Endodermal cell (in vitro differentiated cells): ENCODE data around the gene FETUB. TPM values are rescaled to one million over a fixed set of nuclear protein-coding genes. Genes with fewer than 3 reads are reported as not detected.

Experiments used
- DNase-seq: peaks from one replicate; pipeline ENCODE4 v3.0.0-alpha.2; 2017
- H3K27ac ChIP-seq: 2 replicates; pipeline ENCODE4 v1.5.1; 2013; ENCODE audit warnings: mild to moderate bottlenecking, low read depth, low read length, moderate library complexity
- H3K27me3 ChIP-seq: 2 replicates; pipeline ENCODE4 v1.6.1; 2013; ENCODE audit warnings: mild to moderate bottlenecking, low read length, moderate library complexity; ENCODE audit not compliant: insufficient read depth, control insufficient read depth, poor library complexity, severe bottlenecking
- H3K36me3 ChIP-seq: 2 replicates; pipeline ENCODE4 v1.7.0; 2013; ENCODE audit warnings: mild to moderate bottlenecking, low read length, moderate library complexity; ENCODE audit not compliant: control insufficient read depth, insufficient read depth
- H3K4me1 ChIP-seq: one replicate; pipeline ENCODE4 v1.7.0; 2013; ENCODE audit warnings: low read length; ENCODE audit not compliant: control insufficient read depth, insufficient read depth
- H3K4me3 ChIP-seq: 2 replicates; pipeline ENCODE4 v1.5.1; 2013; ENCODE audit warnings: mild to moderate bottlenecking, low read length, moderate library complexity
- H3K9ac ChIP-seq: 2 replicates; pipeline ENCODE4 v1.6.1; 2013; ENCODE audit warnings: mild to moderate bottlenecking, low read length, moderate library complexity; ENCODE audit not compliant: poor library complexity, severe bottlenecking; ENCODE audit errors: extremely low read depth
- H3K9me3 ChIP-seq: 2 replicates; pipeline ENCODE4 v1.6.1; 2013; ENCODE audit warnings: mild to moderate bottlenecking, low read length, moderate library complexity; ENCODE audit not compliant: control insufficient read depth
- H3K27ac Mint-ChIP-seq: 2 replicates; pipeline ENCODE4 v1.8.0; 2020; ENCODE audit warnings: mixed read lengths
- H3K27me3 Mint-ChIP-seq: 2 replicates; pipeline ENCODE4 v1.8.0; 2021; ENCODE audit warnings: mild to moderate bottlenecking, mixed read lengths; ENCODE audit not compliant: insufficient read depth
- H3K36me3 Mint-ChIP-seq: 2 replicates; pipeline ENCODE4 v1.8.0; 2020; ENCODE audit warnings: low read depth, mixed read lengths
- H3K4me1 Mint-ChIP-seq: 2 replicates; pipeline ENCODE4 v1.8.0; 2020; ENCODE audit warnings: mixed read lengths
- H3K4me3 Mint-ChIP-seq: 2 replicates; pipeline ENCODE4 v1.8.0; 2020; ENCODE audit warnings: mild to moderate bottlenecking, moderate library complexity, mixed read lengths
- H3K9me3 Mint-ChIP-seq: 2 replicates; pipeline ENCODE4 v1.8.0; 2020; ENCODE audit warnings: mild to moderate bottlenecking, mixed read lengths
- WGBS, 2 experiments: methylation state at CpG; one replicate each; pipeline versions ENCODE4 v1.1.5 to v1.1.7; 2013; ENCODE audit warnings: missing lambda C conversion rate in 2 of 2, mixed read lengths in 1 of 2; ENCODE audit not compliant: insufficient coverage in 1 of 2, insufficient read length in 1 of 2; 5-methylcytosine and 5-hydroxymethylcytosine counted together
- total RNA-seq, 2 donors: library from RNA; stranded (reverse); fragmentation: NEBNext Ultra II Directional in 1 of 2; extraction: Animal tissue kit (Norgen Biotek cat#: 25700) in 1 of 2; gene quantifications; 2 replicates in 1 of 2; 3 replicates in 1 of 2; pipeline ENCODE4 v1.2.1, GENCODE V29; 2021
- TF ChIP-seq, protein P1 (sequence below): fragments of 200-600 bp; sonication (generic); conservative IDR thresholded peaks from 2 replicates; pipeline ENCODE4 v1.5.0; 2021; ENCODE audit warnings: antibody characterized with exemption, mild to moderate bottlenecking

The FETUB gene
- total RNA-seq, 2 donors from 2014 or later, result not detected

DNA sequence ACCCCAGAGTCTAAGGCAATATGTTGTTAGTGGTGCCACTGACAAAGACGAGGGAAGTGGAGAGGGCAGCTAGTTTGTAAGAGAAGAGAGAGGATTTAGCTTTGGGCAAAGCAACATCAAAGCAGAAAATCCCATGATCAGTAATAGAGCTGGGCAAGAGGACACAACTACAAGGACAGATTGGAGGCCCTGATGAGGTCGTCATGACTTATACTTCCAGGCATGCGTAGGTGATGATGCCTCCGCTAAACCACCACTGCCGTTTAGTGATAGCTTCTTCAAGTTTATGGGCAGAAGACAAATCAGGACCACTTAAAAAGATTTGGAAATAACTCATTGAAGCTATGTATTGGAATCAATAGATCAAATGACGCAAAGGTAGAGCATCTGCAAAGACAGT, 28.2 kb downstream of the FETUB start:
- Histone ChIP-seq H3K36me3 (no peaks in the 10 kb centered on the region), H3K4me3 (no peak overlapping the region), H3K27ac (no peak overlapping the region), H3K9ac (no peak overlapping the region), H3K9me3 (no peaks in the 10 kb centered on the region), H3K27me3 (no peaks in the 10 kb centered on the region), H3K4me1 (peaks cover 12% of the 10 kb centered on the region)
- DNase-seq, result no peak
- no peaks in the 10 kb centered on the region for H3K36me3 Mint-ChIP-seq
- peaks cover 24% of the 10 kb centered on the region for H3K4me1 Mint-ChIP-seq
- no peak overlapping the region for H3K27ac Mint-ChIP-seq
- peaks cover 7% of the 10 kb centered on the region for H3K27me3 Mint-ChIP-seq
- no peak overlapping the region for H3K4me3 Mint-ChIP-seq
- WGBS, 2 experiments, result 80 to 96% methylated on average over 3 to 6 of the region's 6 CpGs
- TF ChIP-seq, protein P1, sequence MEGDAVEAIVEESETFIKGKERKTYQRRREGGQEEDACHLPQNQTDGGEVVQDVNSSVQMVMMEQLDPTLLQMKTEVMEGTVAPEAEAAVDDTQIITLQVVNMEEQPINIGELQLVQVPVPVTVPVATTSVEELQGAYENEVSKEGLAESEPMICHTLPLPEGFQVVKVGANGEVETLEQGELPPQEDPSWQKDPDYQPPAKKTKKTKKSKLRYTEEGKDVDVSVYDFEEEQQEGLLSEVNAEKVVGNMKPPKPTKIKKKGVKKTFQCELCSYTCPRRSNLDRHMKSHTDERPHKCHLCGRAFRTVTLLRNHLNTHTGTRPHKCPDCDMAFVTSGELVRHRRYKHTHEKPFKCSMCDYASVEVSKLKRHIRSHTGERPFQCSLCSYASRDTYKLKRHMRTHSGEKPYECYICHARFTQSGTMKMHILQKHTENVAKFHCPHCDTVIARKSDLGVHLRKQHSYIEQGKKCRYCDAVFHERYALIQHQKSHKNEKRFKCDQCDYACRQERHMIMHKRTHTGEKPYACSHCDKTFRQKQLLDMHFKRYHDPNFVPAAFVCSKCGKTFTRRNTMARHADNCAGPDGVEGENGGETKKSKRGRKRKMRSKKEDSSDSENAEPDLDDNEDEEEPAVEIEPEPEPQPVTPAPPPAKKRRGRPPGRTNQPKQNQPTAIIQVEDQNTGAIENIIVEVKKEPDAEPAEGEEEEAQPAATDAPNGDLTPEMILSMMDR, result no peak
- no peaks in the 10 kb centered on the region for H3K9me3 Mint-ChIP-seq

DNA sequence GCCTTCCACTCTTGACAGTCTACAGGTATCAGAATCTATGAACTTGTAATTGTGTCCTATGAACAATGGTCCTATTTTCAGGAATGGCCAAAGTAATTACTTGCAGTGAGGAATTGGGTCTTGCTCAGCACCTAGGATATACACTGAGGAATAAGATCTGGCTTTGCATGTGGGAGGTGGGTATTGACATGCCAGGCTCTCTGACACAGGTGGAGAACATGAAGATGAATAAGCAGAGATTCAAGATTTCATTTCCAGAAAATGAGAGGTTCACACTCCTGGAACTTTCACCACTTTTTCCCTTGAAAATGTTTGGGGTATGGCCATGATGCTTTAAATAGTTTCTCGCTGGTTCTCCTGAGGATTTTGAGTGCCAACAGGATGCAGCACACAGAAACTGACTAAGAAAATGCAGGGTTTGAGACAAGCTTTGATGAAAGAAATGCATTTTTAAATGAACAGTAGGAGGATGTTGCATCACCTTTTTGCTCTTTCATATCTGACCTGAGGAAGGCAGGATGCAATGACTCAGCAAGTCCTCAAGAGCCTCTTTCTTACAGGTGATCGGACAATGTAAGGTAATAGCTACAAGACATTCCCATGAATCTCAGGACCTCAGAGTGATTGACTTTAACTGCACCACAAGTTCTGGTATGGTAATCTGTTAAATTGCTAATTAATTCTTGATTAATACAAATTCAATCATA, 29.3 kb downstream of the FETUB start:
- H3K27me3 Mint-ChIP-seq, result peaks cover 15% of the 10 kb centered on the region
- TF ChIP-seq, protein P1, result no peak
- no peak overlapping the region for H3K9ac ChIP-seq
- peaks cover under 1% of the 10 kb centered on the region for H3K27me3 ChIP-seq
- H3K27ac Mint-ChIP-seq, result no peak overlapping the region
- WGBS, 2 experiments, result 95 to 100% methylated on average over 2 of the region's 2 CpGs
- no peak overlapping the region for H3K27ac ChIP-seq
- H3K36me3 ChIP-seq, result no peaks in the 10 kb centered on the region
- DNase-seq, result no peak
- H3K4me1 Mint-ChIP-seq, result peaks cover 13% of the 10 kb centered on the region
- H3K9me3 Mint-ChIP-seq, result no peaks in the 10 kb centered on the region
- H3K4me1 ChIP-seq, result peaks cover 3% of the 10 kb centered on the region
- H3K4me3 ChIP-seq, result no peak overlapping the region
- H3K4me3 Mint-ChIP-seq, result no peak overlapping the region
- H3K36me3 Mint-ChIP-seq, result no peaks in the 10 kb centered on the region
- no peaks in the 10 kb centered on the region for H3K9me3 ChIP-seq

DNA sequence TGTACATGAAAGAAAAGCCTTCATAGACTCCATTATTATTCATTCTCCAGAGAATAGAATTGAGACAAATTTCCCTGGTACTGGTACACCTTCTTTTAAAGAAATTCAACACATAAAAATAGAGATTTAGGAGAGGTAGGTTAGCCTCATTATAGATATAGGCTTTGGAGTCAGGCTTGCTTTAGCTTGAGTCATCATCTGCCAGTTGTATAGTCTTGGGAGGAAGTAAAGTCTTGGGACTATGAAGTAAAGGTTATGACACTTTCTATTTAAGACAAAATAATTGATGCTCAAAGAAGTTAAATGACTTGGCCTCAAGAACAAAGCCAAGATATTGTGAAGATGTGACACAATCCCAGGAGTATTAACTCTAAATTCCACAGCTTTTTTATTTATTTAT, 30.0 kb downstream of the FETUB start:
- H3K4me1 Mint-ChIP-seq, result peaks cover 9% of the 10 kb centered on the region
- H3K4me3 ChIP-seq, result no peak overlapping the region
- DNase-seq, result no peak
- H3K9ac ChIP-seq, result no peak overlapping the region
- peaks cover 7% of the 10 kb centered on the region for H3K27me3 ChIP-seq
- H3K4me1 ChIP-seq, result no peaks in the 10 kb centered on the region
- H3K4me3 Mint-ChIP-seq, result no peak overlapping the region
- no peaks in the 10 kb centered on the region for H3K36me3 Mint-ChIP-seq
- no peaks in the 10 kb centered on the region for H3K9me3 Mint-ChIP-seq
- TF ChIP-seq, protein P1, result no peak
- H3K9me3 ChIP-seq, result no peaks in the 10 kb centered on the region
- no peaks in the 10 kb centered on the region for H3K36me3 ChIP-seq
- peaks cover 19% of the 10 kb centered on the region for H3K27me3 Mint-ChIP-seq
- H3K27ac Mint-ChIP-seq, result no peak overlapping the region
- H3K27ac ChIP-seq, result no peak overlapping the region
